ENCODE data around the gene ITGB5.

GRCh38 chr3:124846189-124846588, 41.0 kb downstream of the ITGB5 start:
- TF ChIP-seq SP1 (CRISPR knock-in tag; conservative IDR thresholded peaks at IDR 0.05): no peak
- no peak for TF ChIP-seq HMGXB4 (CRISPR knock-in tag; IDR thresholded peaks at IDR 0.05)
- no peak for TF ChIP-seq CTCF (IDR thresholded peaks at IDR 0.05)
- no peak for TF ChIP-seq ZNF281 (CRISPR knock-in tag; IDR thresholded peaks at IDR 0.05)
- no peak for TF ChIP-seq NFYB (CRISPR knock-in tag; conservative IDR thresholded peaks at IDR 0.05; ENCODE audit: low read depth)
- no peak for TF ChIP-seq FOXP4 (CRISPR knock-in tag; IDR thresholded peaks at IDR 0.05)
- no peak for TF ChIP-seq FOXJ3 (CRISPR knock-in tag; IDR thresholded peaks at IDR 0.05; ENCODE audit: borderline replicate concordance)
- TF ChIP-seq ZNF138 (CRISPR knock-in tag; conservative IDR thresholded peaks at IDR 0.05): no peak
- no peak for TF ChIP-seq TEAD4 (CRISPR knock-in tag; IDR thresholded peaks at IDR 0.05)
- no peak for TF ChIP-seq NR1H2 (CRISPR knock-in tag; IDR thresholded peaks at IDR 0.05)
- no peak for TF ChIP-seq MAX (CRISPR knock-in tag; IDR thresholded peaks at IDR 0.05)
- TF ChIP-seq JUN (CRISPR knock-in tag; IDR thresholded peaks at IDR 0.05): no peak
- TF ChIP-seq STAT6 (CRISPR knock-in tag; conservative IDR thresholded peaks at IDR 0.05; ENCODE audit: low read depth): no peak
- no peak for TF ChIP-seq USF2 (CRISPR knock-in tag; IDR thresholded peaks at IDR 0.05)

Data from WTC11 (cell line).